Right lobe of liver (tissue), 4 donors: Measurements from ENCODE around the gene CCNB1IP1.

Source experiments
- CTCF ChIP-seq, 4 donors: fragments of 200-600 bp in 3 of 4; fragments of 450-650 bp in 1 of 4; IDR thresholded peaks; one replicate each; pipeline versions ENCODE4 v1.5.1 to v1.8.0; 2016 to 2022; ENCODE audit warnings: antibody characterized with exemption in 4 of 4, mild to moderate bottlenecking in 2 of 4
- POLR2A ChIP-seq: fragments of 450-650 bp; IDR thresholded peaks from one replicate; pipeline ENCODE4 v1.6.1; 2017; ENCODE audit warnings: antibody characterized with exemption, mild to moderate bottlenecking
- donor health status: DM: no; HTN: no; CAD: no.
- donor health status: DM: no; HTN: no; CAD: no.
- donor health status: DM: no; HTN: yes; CAD: no.

GRCh38 chr14:20332431-20332787 is 670 bp downstream of the CCNB1IP1 start:
- TF ChIP-seq CTCF (IDR thresholded peaks at IDR 0.05) (no peak), POLR2A (no peak)
